Neural cell (in vitro differentiated cells): ENCODE measurements around the gene SMAP1. TPM values are rescaled to one million over a fixed set of nuclear protein-coding genes. Genes with fewer than 3 reads are reported as not detected.

Source experiments
- H2AFZ ChIP-seq: fragments of 200-600, 300-800 bp; sonication (generic), shearing (Covaris generic); 2 replicates; pipeline ENCODE4 v1.6.0; 2014; ENCODE audit warnings: low read depth, mild to moderate bottlenecking, antibody characterized with exemption, low read length, moderate library complexity
- H3F3A ChIP-seq: fragments of 200-600 bp; shearing (Covaris generic); 2 replicates; pipeline ENCODE4 v1.6.1; 2016; ENCODE audit warnings: mild to moderate bottlenecking, moderate library complexity, mixed read lengths, antibody characterized with exemption, low read length; ENCODE audit not compliant: insufficient read depth, poor library complexity, severe bottlenecking
- H3K27ac ChIP-seq: fragments of 200-600, 300-800 bp; sonication (generic), shearing (Covaris generic); 2 replicates; pipeline ENCODE4 v1.5.1; 2014; ENCODE audit warnings: mild to moderate bottlenecking, low read length, moderate library complexity
- H3K27me3 ChIP-seq: fragments of 300-800, 200-600 bp; sonication (generic), shearing (Covaris generic); 2 replicates; pipeline ENCODE4 v1.6.0; 2014; ENCODE audit warnings: mild to moderate bottlenecking, low read depth, low read length, moderate library complexity; ENCODE audit not compliant: insufficient read depth
- H3K36me3 ChIP-seq: fragments of 300-800, 200-600 bp; sonication (generic), shearing (Covaris generic); 2 replicates; pipeline ENCODE4 v1.5.1; 2014; ENCODE audit warnings: mild to moderate bottlenecking, antibody characterized with exemption, low read length, moderate library complexity; ENCODE audit not compliant: insufficient read depth
- H3K4me2 ChIP-seq: fragments of 300-800, 200-600 bp; sonication (generic), shearing (Covaris generic); 2 replicates; pipeline ENCODE4 v1.6.0; 2014; ENCODE audit warnings: mild to moderate bottlenecking, low read length
- H3K4me3 ChIP-seq: fragments of 300-800, 200-600 bp; sonication (generic), shearing (Covaris generic); 2 replicates; pipeline ENCODE4 v1.5.1; 2014; ENCODE audit warnings: mild to moderate bottlenecking, low read length, moderate library complexity
- H3K79me2 ChIP-seq: fragments of 200-600 bp; shearing (Covaris generic); replicated peaks from 2 replicates; pipeline ENCODE4 v1.6.0; 2014; ENCODE audit warnings: mild to moderate bottlenecking, low read length, moderate library complexity; ENCODE audit not compliant: insufficient read depth
- H3K9ac ChIP-seq: fragments of 300-800, 200-600 bp; sonication (generic), shearing (Covaris generic); 2 replicates; pipeline ENCODE4 v1.6.1; 2016; ENCODE audit warnings: mild to moderate bottlenecking, low read length, mixed read lengths
- H3K9me2 ChIP-seq: fragments of 200-600 bp; shearing (Covaris generic); 2 replicates; pipeline ENCODE4 v1.6.1; 2016; ENCODE audit warnings: mild to moderate bottlenecking, low read length, mixed read lengths; ENCODE audit not compliant: insufficient read depth
- H3K9me3 ChIP-seq: fragments of 200-600, 300-800 bp; sonication (generic), shearing (Covaris generic); 2 replicates; pipeline ENCODE4 v1.6.1; 2016; ENCODE audit warnings: mild to moderate bottlenecking, mixed run types, low read length, moderate library complexity, mixed read lengths
- H4K20me1 ChIP-seq: fragments of 200-600 bp; shearing (Covaris generic); 2 replicates; pipeline ENCODE4 v1.6.1; 2016; ENCODE audit warnings: mild to moderate bottlenecking, mixed run types; ENCODE audit not compliant: insufficient read depth
- CTCF ChIP-seq: fragments of 450-650 bp; IDR thresholded peaks from 2 replicates; pipeline ENCODE4 v1.5.1; 2014; ENCODE audit warnings: antibody characterized with exemption, mild to moderate bottlenecking, moderate library complexity; ENCODE audit not compliant: poor library complexity, severe bottlenecking
- EP300 ChIP-seq: fragments of 450-650 bp; conservative IDR thresholded peaks from 2 replicates; pipeline ENCODE4 v1.6.1; 2014; ENCODE audit warnings: antibody characterized with exemption, mild to moderate bottlenecking, moderate library complexity; ENCODE audit not compliant: poor library complexity, severe bottlenecking
- EZH2 ChIP-seq: fragments of 200-600, 300-800 bp; shearing (Covaris generic), sonication (generic); IDR thresholded peaks from 2 replicates; pipeline ENCODE4 v1.6.1; 2014; ENCODE audit warnings: antibody characterized with exemption, low read length, borderline replicate concordance, mild to moderate bottlenecking; ENCODE audit not compliant: insufficient read depth, poor library complexity, severe bottlenecking
- MXI1 ChIP-seq: fragments of 450-650 bp; conservative IDR thresholded peaks from 2 replicates; pipeline ENCODE4 v1.6.1; 2014; ENCODE audit warnings: antibody characterized with exemption, mild to moderate bottlenecking; ENCODE audit not compliant: poor library complexity, severe bottlenecking
- POLR2AphosphoS5 ChIP-seq: IDR thresholded peaks from 2 replicates; pipeline ENCODE4 v1.6.1; 2012
- RAD21 ChIP-seq: fragments of 450-650 bp; conservative IDR thresholded peaks from 2 replicates; pipeline ENCODE4 v1.6.1; 2014; ENCODE audit warnings: antibody characterized with exemption, mild to moderate bottlenecking, moderate library complexity
- REST ChIP-seq: IDR thresholded peaks from 2 replicates; pipeline ENCODE4 v1.6.1; 2012; ENCODE audit warnings: borderline replicate concordance
- SMC3 ChIP-seq: fragments of 450-650 bp; conservative IDR thresholded peaks from 2 replicates; pipeline ENCODE4 v1.6.1; 2014; ENCODE audit warnings: antibody characterized with exemption, mild to moderate bottlenecking, moderate library complexity; ENCODE audit not compliant: poor library complexity
- TAF1 ChIP-seq: IDR thresholded peaks from 2 replicates; pipeline ENCODE4 v1.6.1; 2012; ENCODE audit warnings: low read depth
- polyA plus RNA-seq: library from polyadenylated mRNA; depleted of rRNA; stranded (reverse); fragments of >200 nt; gene quantifications from 2 replicates; pipeline ENCODE4 v1.2.3, GENCODE V29; 2014

SMAP1 gene
- polyA plus RNA-seq, 1 donor from 2014 or later: 43.7 TPM

DNA sequence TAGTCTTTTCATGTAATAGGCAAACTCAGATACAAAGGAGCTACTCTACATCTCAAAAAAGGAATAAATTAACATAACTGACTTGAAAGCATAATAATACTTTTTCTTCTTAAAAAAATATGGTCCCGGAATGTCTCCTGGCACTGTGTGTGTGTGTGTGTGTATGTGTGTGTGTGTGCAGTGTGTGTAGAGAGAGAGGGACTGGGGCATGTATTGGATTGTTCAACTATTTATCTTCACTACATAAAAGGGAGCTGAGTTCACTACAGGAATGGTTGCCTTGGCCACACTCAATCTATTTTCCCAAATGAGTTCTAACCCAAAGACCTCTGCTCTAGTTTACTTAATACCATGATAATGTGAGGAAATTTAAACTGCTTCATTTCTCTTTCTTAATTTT, 238.1 kb downstream of the SMAP1 start:
- Histone ChIP-seq H2AFZ (no peak overlapping the region), H3K79me2 (no peaks in the 10 kb centered on the region), H3K27me3 (no peaks in the 10 kb centered on the region), H4K20me1 (no peaks in the 10 kb centered on the region), H3F3A (no peaks in the 10 kb centered on the region), H3K4me3 (no peak overlapping the region), H3K9me3 (no peaks in the 10 kb centered on the region), H3K9me2 (no peaks in the 10 kb centered on the region), H3K9ac (no peak overlapping the region), H3K27ac (no peak overlapping the region), H3K36me3 (no peaks in the 10 kb centered on the region), H3K4me2 (no peak overlapping the region)
- no peak for TF ChIP-seq MXI1
- no peak for TF ChIP-seq POLR2AphosphoS5
- no peak for TF ChIP-seq CTCF
- TF ChIP-seq EZH2: no peak
- no peak for TF ChIP-seq RAD21
- TF ChIP-seq EP300: no peak
- TF ChIP-seq TAF1: no peak
- TF ChIP-seq SMC3: no peak
- TF ChIP-seq REST: no peak

Other genes with a start within 250 kb of the SMAP1 start
- gene SDHAF4, start 101.0 kb upstream of the SMAP1 start, polyA plus RNA-seq: 28.2 and 50.2 TPM in 2 replicates